Fibroblast of the conjunctiva (primary cell): Measurements from ENCODE around the gene CCDC32.

Experiments used
- DNase-seq: peaks from one replicate; pipeline ENCODE4 v3.0.0-alpha.2; 2010; ENCODE audit warnings: low read depth

CCDC32 gene

DNA sequence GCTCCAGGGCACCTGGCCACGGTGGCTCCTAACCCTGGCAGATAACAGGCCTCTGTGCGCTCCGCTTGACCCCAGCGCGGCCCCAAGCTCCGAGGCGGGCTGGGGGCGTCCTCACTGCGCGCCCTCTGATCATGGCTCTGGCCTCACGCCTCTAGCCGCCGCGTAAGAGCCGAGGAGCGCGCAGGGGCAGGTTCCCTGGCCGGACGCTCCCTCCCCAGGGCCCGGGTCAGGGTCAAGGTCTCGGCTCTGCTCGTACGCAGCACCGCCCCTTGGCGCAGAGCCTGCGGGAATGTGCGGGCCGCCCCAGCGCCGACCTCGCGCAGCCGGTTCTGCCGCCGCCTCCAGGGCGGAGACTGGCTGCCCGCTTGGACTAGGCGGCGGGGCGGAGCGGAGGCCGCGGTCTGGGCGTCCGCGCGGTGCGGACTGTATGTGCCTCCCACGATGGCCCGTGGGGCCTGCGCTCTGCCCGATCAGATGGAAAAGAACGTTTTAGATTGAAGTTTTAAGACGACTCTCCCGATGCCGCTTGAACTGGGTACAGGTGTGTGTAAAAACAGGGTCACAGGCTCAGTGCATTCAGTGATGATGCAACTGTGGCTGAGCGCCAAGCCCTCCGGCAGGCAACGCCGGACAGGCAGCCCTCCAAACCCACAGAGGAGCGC is 53.2 kb downstream of the CCDC32 start:
- DNase-seq, result peak; percentile 17

DNA sequence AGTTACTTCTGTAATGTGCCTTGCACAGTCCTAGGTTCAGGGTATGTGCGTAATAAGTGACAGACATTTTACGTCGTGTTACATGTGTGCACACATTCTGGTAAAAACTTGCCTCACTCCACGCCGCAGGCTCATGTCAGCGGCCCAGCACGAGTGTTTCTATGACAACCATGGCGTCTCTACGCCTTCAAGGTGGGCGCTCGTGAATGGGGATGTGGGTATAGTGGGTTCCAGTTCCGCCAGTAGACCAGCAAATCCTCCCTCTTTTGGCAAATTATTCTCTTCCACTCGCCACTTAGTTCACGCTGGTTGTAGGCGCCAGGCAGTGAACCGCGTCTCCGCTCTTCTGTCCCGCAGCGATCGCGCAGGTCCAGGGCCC is 53.8 kb downstream of the CCDC32 start:
- DNase-seq, result no peak

DNA sequence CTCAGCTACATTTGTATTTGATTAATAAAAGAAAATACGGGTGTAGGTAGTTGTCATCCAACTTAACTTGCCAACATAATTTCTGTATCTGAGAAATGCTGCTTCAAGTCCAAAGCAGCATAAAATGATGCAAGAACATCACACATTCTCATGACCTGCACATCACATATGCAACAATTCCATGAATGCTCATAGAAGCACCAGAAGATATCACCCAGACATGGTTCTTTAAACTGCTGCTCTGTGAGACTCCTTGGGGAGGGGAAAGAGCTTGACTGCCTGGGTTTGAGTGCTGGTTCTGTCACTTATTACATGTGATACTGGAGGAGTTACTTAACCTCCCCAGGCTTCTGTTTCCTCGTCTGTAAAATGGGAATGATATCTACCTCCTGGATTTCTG is 54.6 kb downstream of the CCDC32 start:
- DNase-seq, result no peak

DNA sequence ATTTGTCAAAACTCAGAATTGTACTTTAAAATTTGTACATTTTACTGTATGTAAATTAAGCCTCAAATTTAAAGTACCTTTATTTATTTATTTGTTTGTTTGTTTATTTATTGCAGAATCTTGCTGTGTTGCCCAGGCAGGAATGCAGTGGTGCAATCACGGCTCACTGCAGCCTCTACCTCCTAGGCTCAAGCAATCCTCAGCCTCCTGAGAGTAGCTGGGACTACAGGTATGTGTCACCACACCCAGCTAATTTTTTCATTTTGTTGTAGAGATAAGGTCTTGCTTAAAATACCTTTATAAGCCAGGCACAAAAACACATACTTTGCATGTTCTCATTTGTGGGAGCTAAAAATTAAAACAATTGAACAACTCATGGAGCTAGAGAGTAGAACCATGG is 56.6 kb downstream of the CCDC32 start:
- DNase-seq, result no peak

DNA sequence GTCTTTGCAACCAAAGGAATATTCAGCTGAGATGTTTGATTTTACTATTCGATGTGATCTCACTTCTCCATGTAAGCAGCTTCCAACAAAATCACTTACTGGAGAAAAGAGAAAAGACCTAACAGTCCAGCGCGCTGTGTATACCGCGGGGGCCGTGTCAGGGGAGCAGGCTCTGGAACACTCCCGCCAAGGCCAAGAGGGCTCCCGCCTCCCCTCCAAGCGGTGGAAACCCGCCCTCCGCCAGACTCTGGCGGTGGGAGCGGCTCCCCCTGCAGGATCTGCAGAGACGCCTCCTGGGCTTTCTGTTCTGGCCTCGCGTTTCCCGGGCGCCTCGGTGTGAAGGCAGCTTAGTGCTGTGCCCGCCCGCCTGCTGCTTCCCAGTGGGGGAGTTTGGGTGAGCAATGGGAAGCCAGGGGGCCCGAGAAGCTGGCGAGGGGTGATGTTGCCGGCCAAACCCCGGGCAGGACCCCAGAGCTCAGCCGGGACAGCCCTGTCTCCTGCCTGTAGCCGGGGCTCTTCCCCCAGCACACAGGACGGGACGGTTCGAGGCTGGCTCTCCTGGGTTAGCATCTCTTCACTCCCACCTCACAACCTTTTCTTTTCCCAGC is 57.8 kb downstream of the CCDC32 start:
- DNase-seq, result peak; percentile 55
